SK-N-DZ (cell line): Measurements from ENCODE around the gene FMO5. TPM values are rescaled to one million over a fixed set of nuclear protein-coding genes. Genes with fewer than 3 reads are reported as not detected.
"Not testable (repeated sequence)": the region's sequence is repeated elsewhere in the genome, so short reads cannot be mapped to it uniquely, and the experiment has no call there.

ENCODE experiments used
- DNase-seq: peaks from one replicate; pipeline ENCODE4 v3.0.0-alpha.2; 2015; ENCODE audit warnings: low spot score
- polyA plus RNA-seq, 2 experiments: library from polyadenylated mRNA; depleted of rRNA; stranded (reverse); fragments of >200 nt; gene quantifications; 2 replicates each; pipeline ENCODE4 v1.2.3, GENCODE V29; 2014

Gene FMO5
- not detected in 2 replicates for polyA plus RNA-seq (2014; cell fraction: cytosol; rRNA removed)
- 0.13 TPM in 1 of 2 replicates, not detected in the other for polyA plus RNA-seq (2014; cell fraction: nucleus; rRNA removed)

GRCh38 chr1:147225193-147225730 is at the start of gene FMO5:
Gene FMO5 (minus strand): TSS chr1:147225339. CDS start chr1:147225029, 310 bp downstream.
- DNase-seq = peak; percentile 38

GRCh38 chr1:147273409-147274336 is 48.5 kb upstream of the FMO5 start:
- peak; percentile 57 for DNase-seq

- DNase-seq = no peak
Observed at GRCh38 chr1:147272042-147272441, 46.9 kb upstream of the FMO5 start.

GRCh38 chr1:147270721-147271120 is 45.6 kb upstream of the FMO5 start:
- no peak for DNase-seq

GRCh38 chr1:147267711-147268110 is 42.6 kb upstream of the FMO5 start:
- no peak for DNase-seq

- DNase-seq = no peak
Observed at GRCh38 chr1:147266381-147266780, 41.2 kb upstream of the FMO5 start.

GRCh38 chr1:147264158-147264768 is 39.1 kb upstream of the FMO5 start:
- DNase-seq = no peak

GRCh38 chr1:147260956-147261355 is 35.8 kb upstream of the FMO5 start:
- no peak for DNase-seq

GRCh38 chr1:147252540-147252939 is 27.4 kb upstream of the FMO5 start:
- DNase-seq = no peak

- peak; percentile 28 for DNase-seq
Observed at GRCh38 chr1:147247656-147248238, 22.6 kb upstream of the FMO5 start.

GRCh38 chr1:147246910-147247655 is 21.9 kb upstream of the FMO5 start:
- DNase-seq = no peak

- no peak for DNase-seq
Observed at GRCh38 chr1:147246044-147246690, 21.0 kb upstream of the FMO5 start.

GRCh38 chr1:147245586-147246021 is 20.5 kb upstream of the FMO5 start:
- DNase-seq = no peak

GRCh38 chr1:147245129-147245528 is 20.0 kb upstream of the FMO5 start:
- DNase-seq = no peak

GRCh38 chr1:147243841-147244240 is 18.7 kb upstream of the FMO5 start:
- DNase-seq = peak; percentile 17

GRCh38 chr1:147243228-147243685 is 18.1 kb upstream of the FMO5 start:
- peak; percentile 58 for DNase-seq

GRCh38 chr1:147242449-147243227 is 17.5 kb upstream of the FMO5 start, which contains the start of gene CHD1L:
Gene CHD1L (plus strand): TSS chr1:147242684. CDS start chr1:147242704, 20 bp downstream.
- peak; percentile 96 for DNase-seq

- DNase-seq = no peak
Observed at GRCh38 chr1:147241934-147242448, 16.9 kb upstream of the FMO5 start.

GRCh38 chr1:147240131-147240721 is 15.1 kb upstream of the FMO5 start:
- not testable (repeated sequence) for DNase-seq
